Transverse colon (tissue), 4 donors: ENCODE results near the gene DMRTC1B. TPM values are rescaled to one million over a fixed set of nuclear protein-coding genes. Genes with fewer than 3 reads are reported as not detected.
"Not testable (repeated sequence)": the region's sequence is repeated elsewhere in the genome, so short reads cannot be mapped to it uniquely, and the experiment has no call there.

Source experiments
- DNase-seq: peaks from one replicate; pipeline ENCODE4 v3.0.0-alpha.2; 2019
- H3K27ac ChIP-seq, 4 donors: fragments of 200-600 bp; sonication (generic); 2 replicates each; pipeline ENCODE4 v1.5.1; 2016 to 2018; ENCODE audit warnings: inconsistent platforms in 4 of 4
- H3K27me3 ChIP-seq: fragments of 200-600 bp; sonication (generic); 2 replicates; pipeline ENCODE4 v1.5.1; 2017; ENCODE audit warnings: inconsistent platforms
- H3K36me3 ChIP-seq, 4 donors: fragments of 200-600 bp; sonication (generic); 2 replicates each; pipeline ENCODE4 v1.5.1; 2017 to 2019; ENCODE audit warnings: inconsistent platforms in 4 of 4
- H3K4me1 ChIP-seq, 4 donors: fragments of 200-600 bp; sonication (generic); 2 replicates each; pipeline ENCODE4 v1.5.1; 2017 to 2020; ENCODE audit warnings: inconsistent platforms in 4 of 4
- H3K4me3 ChIP-seq, 4 donors: fragments of 200-600 bp; sonication (generic); 1 replicate in 1 of 4; 2 replicates in 3 of 4; pipeline versions ENCODE4 v1.5.1 to v1.6.1; 2017 to 2019; ENCODE audit warnings: inconsistent platforms in 4 of 4
- H3K9me3 ChIP-seq, 2 donors: fragments of 200-600 bp; sonication (generic); 2 replicates each; pipeline ENCODE4 v1.5.1; 2017 to 2019; ENCODE audit warnings: inconsistent platforms in 2 of 2
- CTCF ChIP-seq, 5 experiments: fragments of 200-600 bp in 3 of 5; fragments of 450-650 bp in 2 of 5; sonication (generic) in 3 of 5; IDR thresholded peaks; 1 replicate in 2 of 5; 2 replicates in 3 of 5; pipeline ENCODE4 v1.5.1; 2016 to 2017; ENCODE audit warnings: antibody characterized with exemption in 5 of 5, inconsistent platforms in 3 of 5, mild to moderate bottlenecking in 2 of 5, moderate library complexity in 1 of 5
- EP300 ChIP-seq: sonication (generic); formaldehyde crosslinking; IDR thresholded peaks from one replicate; pipeline ENCODE4 v1.6.1; 2017; ENCODE audit warnings: antibody characterized with exemption, low read depth
- POLR2A ChIP-seq: fragments of 450-650 bp; IDR thresholded peaks from one replicate; pipeline ENCODE4 v1.6.1; 2016; ENCODE audit warnings: antibody characterized with exemption, mild to moderate bottlenecking, moderate library complexity
- POLR2AphosphoS5 ChIP-seq, 3 donors: sonication (generic); formaldehyde crosslinking; IDR thresholded peaks; one replicate each; pipeline ENCODE4 v1.6.1; 2016; ENCODE audit warnings: antibody characterized with exemption in 3 of 3
- WGBS, 2 donors: methylation state at CpG; one replicate each; pipeline ENCODE4 v1.1.5; 2018; ENCODE audit warnings: low coverage in 1 of 2; 5-methylcytosine and 5-hydroxymethylcytosine counted together
- in situ Hi-C, 4 donors: fragments of 200-750 bp; cut with MboI; loops; one replicate each; pipeline versions ENCODE4 v1.15.0 to v1.15.1; 2017; ENCODE audit warnings: low sequenced_read_pairs in 3 of 4, low pct_ligation_motif_present in 1 of 4, low pct_unique_long_range_greater_than_20kb in 1 of 4
- intact Hi-C: fragments of 100-400 bp; cut with DNase I; formaldehyde crosslinking; loops from one replicate; pipeline ENCODE4 v1.15.1; 2023; ENCODE audit warnings: low total_unique reads
- total RNA-seq, 4 donors: library from RNA; depleted of rRNA; stranded (reverse); fragments of >200 nt; gene quantifications; one replicate each; pipeline ENCODE4 v1.1.0, GENCODE V29; 2016

The DMRTC1B gene
- 1 to 10 TPM in 1 of 4 donors, not detected in 3; 4.1 TPM for total RNA-seq

GRCh38 chrX:72776653-72777466, at the start of gene DMRTC1B:
Gene DMRTC1B (plus strand): TSS chrX:72776890. CDS start chrX:72845136, 68,246 bp downstream.
- DNase-seq, H3K4me1 ChIP-seq, H3K4me3 ChIP-seq, H3K27ac ChIP-seq, H3K36me3 ChIP-seq, intact Hi-C loops, H3K9me3 ChIP-seq, in situ Hi-C loops, H3K27me3 ChIP-seq: not testable (repeated sequence)
- no CpG with 5 or more reads among the region's 44 CpGs for WGBS, 2 donors

- Histone ChIP-seq H3K4me1 (no peaks in the 10 kb centered on the region), H3K27me3 (no peaks in the 10 kb centered on the region), H3K27ac (no peak overlapping the region), H3K9me3 (no peaks in the 10 kb centered on the region), H3K36me3 (no peaks in the 10 kb centered on the region), H3K4me3 (no peak overlapping the region)
- intact Hi-C loops, result no loop called here
- in situ Hi-C loops, result no loop called here
- TF ChIP-seq CTCF (IDR thresholded peaks at IDR 0.05), result no peak
- TF ChIP-seq POLR2A, result no peak
- TF ChIP-seq POLR2AphosphoS5 (IDR thresholded peaks at IDR 0.05), result no peak
- no peak for TF ChIP-seq EP300
- no peak for DNase-seq
- 87 to 94% methylated on average over 5 to 7 of the region's 7 CpGs for WGBS, 2 donors
Measured at GRCh38 chrX:72727846-72728245, 48.8 kb upstream of the DMRTC1B start.

- 73% methylated on average over 8 of the region's 8 CpGs; no CpG with 5 or more reads in 1 of the 2 donors for WGBS, 2 donors
- not testable (repeated sequence) for H3K4me1 ChIP-seq
Measured at GRCh38 chrX:72733636-72734035, 43.1 kb upstream of the DMRTC1B start.

GRCh38 chrX:72735561-72735960, 41.1 kb upstream of the DMRTC1B start:
- TF ChIP-seq POLR2AphosphoS5 (IDR thresholded peaks at IDR 0.05) (no peak), CTCF (IDR thresholded peaks at IDR 0.05) (no peak), POLR2A (no peak), EP300 (no peak)
- intact Hi-C loops (no loop called here), in situ Hi-C loops (no loop called here)
- Histone ChIP-seq H3K27ac (no peak overlapping the region), H3K36me3 (no peaks in the 10 kb centered on the region), H3K4me3 (no peak overlapping the region), H3K27me3 (no peaks in the 10 kb centered on the region), H3K4me1 (no peaks in the 10 kb centered on the region), H3K9me3 (no peaks in the 10 kb centered on the region)
- 57 to 81% methylated on average over 1 of the region's 1 CpG for WGBS, 2 donors
- no peak for DNase-seq

More at GRCh38 chrX:72733636-72734035, 43.1 kb upstream of the DMRTC1B start:
- H3K36me3 ChIP-seq, DNase-seq, H3K4me3 ChIP-seq, H3K27ac ChIP-seq, intact Hi-C loops, H3K27me3 ChIP-seq, in situ Hi-C loops, H3K9me3 ChIP-seq: not testable (repeated sequence)

GRCh38 chrX:72745546-72745945, 31.1 kb upstream of the DMRTC1B start:
- H3K27ac ChIP-seq, H3K4me1 ChIP-seq, in situ Hi-C loops, intact Hi-C loops, DNase-seq, H3K36me3 ChIP-seq, H3K9me3 ChIP-seq, H3K27me3 ChIP-seq, H3K4me3 ChIP-seq: not testable (repeated sequence)
- no CpG with 5 or more reads among the region's 7 CpGs for WGBS, 2 donors

- no CpG with 5 or more reads among the region's 3 CpGs for WGBS, 2 donors
- in situ Hi-C loops, H3K4me1 ChIP-seq: not testable (repeated sequence)
Measured at GRCh38 chrX:72748545-72748944, 28.1 kb upstream of the DMRTC1B start.

GRCh38 chrX:72760454-72760853, 16.2 kb upstream of the DMRTC1B start:
- H3K27me3 ChIP-seq, H3K9me3 ChIP-seq, H3K36me3 ChIP-seq, DNase-seq, H3K4me1 ChIP-seq, intact Hi-C loops, in situ Hi-C loops, H3K4me3 ChIP-seq, H3K27ac ChIP-seq: not testable (repeated sequence)
- no CpG with 5 or more reads among the region's 9 CpGs for WGBS, 2 donors

More at GRCh38 chrX:72748545-72748944, 28.1 kb upstream of the DMRTC1B start:
- H3K36me3 ChIP-seq, H3K9me3 ChIP-seq, DNase-seq, H3K27me3 ChIP-seq, H3K4me3 ChIP-seq, H3K27ac ChIP-seq, intact Hi-C loops: not testable (repeated sequence)

- H3K4me1 ChIP-seq, H3K36me3 ChIP-seq, H3K27ac ChIP-seq, H3K4me3 ChIP-seq, in situ Hi-C loops, H3K9me3 ChIP-seq, H3K27me3 ChIP-seq, intact Hi-C loops, DNase-seq: not testable (repeated sequence)
- WGBS, 2 donors, result no CpG with 5 or more reads among the region's 15 CpGs
Measured at GRCh38 chrX:72777467-72777790, 739 bp downstream of the DMRTC1B start.

- H3K27ac ChIP-seq, intact Hi-C loops, in situ Hi-C loops, DNase-seq, H3K9me3 ChIP-seq, H3K36me3 ChIP-seq, H3K4me3 ChIP-seq, H3K4me1 ChIP-seq, H3K27me3 ChIP-seq: not testable (repeated sequence)
- WGBS, 2 donors, result no CpG with 5 or more reads among the region's 6 CpGs
Measured at GRCh38 chrX:72778146-72778545, 1.5 kb downstream of the DMRTC1B start.
